Activated T-cell treated with anti-CD3 and anti-CD28 coated beads, Interleukin-2, amount 50 U/mL, for 48 hours (primary cell): Measurements from ENCODE around the gene SEC24C.

Experiments used
- DNase-seq, 2 experiments: peaks; one replicate each; pipeline ENCODE4 v3.0.0-alpha.2; 2020

Gene SEC24C

DNA sequence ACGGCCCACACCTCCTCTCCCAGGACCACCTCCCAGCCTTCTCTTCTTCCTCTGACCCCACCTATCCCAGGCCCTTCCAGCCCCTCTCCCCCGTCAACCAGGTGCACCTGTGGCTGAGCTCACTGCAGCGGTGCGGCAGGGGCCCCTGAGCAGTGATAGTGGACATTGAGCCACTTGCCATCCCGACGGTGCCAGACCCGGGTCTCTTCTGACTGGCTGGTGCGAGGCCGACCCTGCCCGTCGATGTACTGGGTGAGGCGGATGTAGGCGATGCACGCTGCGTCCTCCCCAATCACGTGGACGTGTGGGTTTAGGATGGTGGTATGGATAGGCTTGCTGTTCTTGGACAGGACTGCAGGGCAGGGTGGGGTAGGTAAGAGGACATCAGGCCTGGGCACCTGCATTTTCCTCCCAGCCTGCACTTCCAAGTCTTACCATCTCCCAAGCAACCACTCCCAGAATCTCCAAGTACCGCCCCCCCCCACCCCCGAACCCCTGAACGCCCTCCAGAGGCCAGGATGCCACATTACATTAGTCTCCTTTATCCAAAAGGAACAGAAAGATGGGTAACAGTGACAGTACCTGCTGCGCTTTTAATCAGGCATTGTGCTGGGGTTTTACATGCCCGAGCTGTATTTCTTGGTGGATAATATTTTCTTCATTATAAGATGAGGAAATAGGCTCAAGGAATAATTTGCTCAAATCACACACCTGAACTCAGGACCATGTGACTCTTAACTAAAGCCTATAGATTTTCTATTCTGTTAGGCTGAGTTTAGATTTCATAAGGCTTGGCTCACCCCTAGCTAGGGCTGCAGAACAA is 70.9 kb downstream of the SEC24C start:
- no peak for DNase-seq

DNA sequence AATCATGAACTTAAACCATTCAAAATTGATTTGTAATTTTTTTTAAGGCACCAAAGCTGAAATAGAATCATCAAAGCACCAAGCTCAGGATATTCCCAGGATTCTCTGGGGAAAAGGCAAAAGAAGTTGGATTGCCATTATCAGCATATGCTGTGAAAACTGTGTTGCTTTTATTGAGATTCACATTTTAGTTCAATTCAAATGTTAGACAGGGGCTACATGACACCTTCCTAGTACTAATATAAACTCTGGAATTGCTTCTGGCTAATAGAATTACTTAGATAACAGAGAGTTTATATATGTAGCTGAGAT is 71.5 kb downstream of the SEC24C start:
- no peak for DNase-seq

DNA sequence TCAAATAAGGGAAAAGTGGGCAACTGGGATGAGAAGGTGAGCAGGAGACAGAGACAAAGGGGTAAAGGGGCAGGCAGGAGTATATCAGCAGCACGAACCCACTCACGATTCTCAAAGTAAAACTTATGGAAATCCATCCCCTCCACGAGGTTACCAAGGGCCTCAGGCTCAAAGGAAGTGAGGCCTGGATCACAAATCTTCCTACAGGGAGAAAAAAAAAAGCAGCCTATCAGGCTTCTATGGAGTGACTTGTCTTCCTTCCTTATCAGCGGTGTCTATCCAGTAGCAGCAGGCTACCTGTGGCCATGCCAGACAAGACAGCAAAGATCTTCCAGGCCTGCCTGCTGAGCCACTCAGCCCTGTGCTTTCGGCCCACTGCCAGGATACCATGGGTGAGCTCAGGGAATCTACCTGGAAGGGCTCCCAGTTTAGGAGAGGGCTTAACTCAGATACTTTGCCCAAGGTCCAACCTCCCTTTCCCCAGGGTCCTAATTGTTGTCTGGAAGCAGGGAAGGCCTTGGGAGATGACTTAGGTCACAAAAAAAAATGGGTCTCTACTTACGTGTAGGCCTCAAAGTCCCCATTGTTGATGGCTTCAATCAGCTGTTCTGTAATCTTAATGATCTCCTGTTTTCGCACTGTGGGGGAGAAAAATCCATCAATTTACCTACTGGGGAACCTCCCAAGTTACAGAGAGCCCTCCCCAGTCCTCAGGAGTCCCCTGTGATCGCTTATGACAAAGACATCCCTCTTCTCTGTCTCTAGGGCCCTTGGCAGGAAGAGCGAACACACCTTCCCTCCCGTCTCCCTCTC is 73.0 kb downstream of the SEC24C start:
- DNase-seq: no peak

DNA sequence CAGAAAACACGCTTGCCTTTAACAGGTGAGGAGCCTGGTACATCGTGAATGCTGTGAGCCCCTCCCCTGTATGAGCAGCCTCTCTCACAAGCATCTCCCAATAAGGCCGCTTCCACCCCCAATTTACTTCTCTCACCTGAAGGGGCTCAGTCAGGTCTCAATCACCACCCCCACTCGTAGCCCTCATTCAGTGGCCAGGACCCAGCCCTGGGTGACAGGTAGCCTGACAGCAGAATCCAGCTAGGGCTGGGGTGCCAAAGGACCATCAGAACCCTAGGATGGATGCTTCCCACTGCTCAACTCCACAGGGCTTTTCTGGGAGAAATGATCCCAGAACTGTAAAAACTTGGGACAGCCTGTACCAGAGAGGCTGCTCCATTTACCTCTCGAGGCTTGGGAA is 73.7 kb downstream of the SEC24C start:
- DNase-seq: no peak

DNA sequence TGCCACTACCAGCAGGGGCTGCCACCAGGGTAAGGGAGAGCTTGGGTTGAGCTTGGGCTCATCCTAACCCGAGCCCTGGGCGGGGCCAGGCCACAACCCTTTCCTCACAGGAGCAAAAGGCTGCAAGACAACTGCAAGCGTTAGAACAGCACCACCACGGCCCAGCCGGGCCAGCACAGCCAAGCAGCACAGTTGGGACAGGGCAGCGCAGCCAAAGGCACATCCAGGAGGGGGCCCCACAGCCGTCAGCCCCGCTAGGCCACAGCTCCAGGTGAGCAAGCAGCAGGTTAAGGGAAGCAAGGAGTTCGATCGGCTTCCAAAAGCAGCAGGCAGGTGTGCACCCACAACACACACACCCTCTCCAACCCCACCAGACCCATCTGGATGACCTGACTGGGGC is 74.2 kb downstream of the SEC24C start:
- no peak for DNase-seq

DNA sequence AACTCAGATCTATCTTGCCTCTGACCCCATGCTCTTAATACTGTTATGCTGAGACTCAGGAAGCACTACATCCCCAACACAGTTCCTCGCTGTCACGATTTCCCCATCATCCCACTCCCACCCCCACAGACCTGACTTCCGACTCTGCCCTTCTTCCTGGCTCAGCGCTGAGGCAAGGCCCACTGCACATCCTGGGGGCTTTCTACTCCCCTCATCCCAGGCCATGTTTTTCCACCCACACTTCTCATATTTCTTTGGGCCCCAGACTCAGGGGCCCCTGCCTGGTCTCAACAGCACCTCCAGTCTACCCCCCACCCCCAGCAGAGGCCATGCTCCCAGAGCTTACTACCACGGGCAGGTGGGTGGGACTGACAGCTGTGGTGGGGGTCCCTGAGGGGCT is 74.9 kb downstream of the SEC24C start:
- DNase-seq: no peak

DNA sequence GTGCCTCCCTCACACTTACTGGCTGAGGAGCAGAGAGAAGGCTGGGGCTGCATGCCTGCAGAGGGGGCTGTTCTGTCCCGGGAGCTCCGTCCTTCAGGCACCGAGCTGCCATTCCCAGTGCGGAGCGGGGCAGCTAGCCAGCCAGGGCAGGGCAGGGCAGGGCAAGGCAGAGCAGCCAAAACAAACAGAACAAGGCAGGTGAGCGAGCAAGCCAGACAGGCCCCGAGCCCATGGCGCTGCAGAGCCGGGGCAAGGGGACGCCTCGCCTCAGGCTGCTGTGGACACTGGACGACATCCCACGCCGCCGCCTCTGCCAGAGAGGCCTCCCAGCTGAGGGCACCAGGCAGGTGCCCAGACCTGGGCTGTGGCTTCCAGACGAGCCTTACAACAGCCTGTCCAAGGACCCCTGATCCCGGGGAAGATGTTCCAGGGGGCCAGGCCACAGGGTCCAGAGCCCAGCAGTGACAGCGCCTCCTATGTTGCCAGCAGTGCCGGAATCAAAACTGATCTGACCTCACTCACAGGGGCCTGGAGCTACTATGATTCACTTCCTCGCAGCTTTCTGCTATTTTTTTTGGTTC is 75.4 kb downstream of the SEC24C start:
- DNase-seq: no peak
